GM19023 (cell line): ENCODE measurements around the gene PTN.

Source experiments
- ATAC-seq: cut with Tn5 transposase; IDR thresholded peaks from one replicate; pipeline ENCODE4 v1.9.1; 2021; ENCODE audit warnings: mild to moderate bottlenecking, moderate library complexity; ENCODE audit not compliant: unreplicated experiment

Gene PTN, protein sequence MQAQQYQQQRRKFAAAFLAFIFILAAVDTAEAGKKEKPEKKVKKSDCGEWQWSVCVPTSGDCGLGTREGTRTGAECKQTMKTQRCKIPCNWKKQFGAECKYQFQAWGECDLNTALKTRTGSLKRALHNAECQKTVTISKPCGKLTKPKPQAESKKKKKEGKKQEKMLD

GRCh38 chr7:137343281-137343841, at the start of gene PTN:
Gene PTN (minus strand): TSS chr7:137343733. CDS start chr7:137254973, 88,760 bp downstream.
- ATAC-seq: no peak

DNA sequence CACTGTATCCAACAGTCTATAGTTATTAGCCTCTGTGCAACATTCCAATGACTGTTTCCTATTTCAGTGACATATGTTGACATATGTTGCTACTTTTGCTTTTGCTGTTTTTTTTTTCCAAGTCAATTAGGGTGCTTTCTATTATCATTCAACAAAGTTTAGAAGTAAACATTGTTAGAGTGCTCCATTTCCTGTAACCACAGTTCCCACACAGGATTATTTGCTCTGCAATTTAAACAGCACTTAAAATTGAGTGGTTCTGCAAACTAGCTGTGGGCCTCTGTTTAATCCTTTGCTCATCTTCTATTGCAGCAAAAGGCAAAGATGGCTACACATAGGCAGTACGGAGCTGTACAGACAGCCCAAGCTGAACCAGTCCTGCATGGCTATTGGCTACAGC, 46.5 kb upstream of the PTN start:
- ATAC-seq: no peak

GRCh38 chr7:137388916-137389315, 45.4 kb upstream of the PTN start:
- ATAC-seq: no peak

DNA sequence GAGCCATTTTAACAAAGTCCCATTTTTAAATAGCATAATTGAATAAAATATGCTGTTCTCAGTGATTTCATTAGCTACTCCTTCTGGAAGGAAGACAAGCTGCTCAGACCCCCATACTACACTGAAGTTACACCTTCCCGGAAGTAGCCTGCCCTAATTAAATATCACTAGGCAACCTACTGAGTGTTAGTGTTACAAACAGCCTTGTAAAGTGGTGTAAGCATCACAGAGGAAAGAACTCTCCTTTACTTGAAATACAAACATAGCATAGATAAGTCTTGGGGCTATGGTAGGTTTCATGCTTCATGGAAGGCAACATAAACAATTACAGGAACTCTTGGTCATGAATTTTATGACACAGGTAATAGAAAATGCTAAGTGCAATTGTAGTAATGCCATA, 43.4 kb upstream of the PTN start:
- no peak for ATAC-seq

DNA sequence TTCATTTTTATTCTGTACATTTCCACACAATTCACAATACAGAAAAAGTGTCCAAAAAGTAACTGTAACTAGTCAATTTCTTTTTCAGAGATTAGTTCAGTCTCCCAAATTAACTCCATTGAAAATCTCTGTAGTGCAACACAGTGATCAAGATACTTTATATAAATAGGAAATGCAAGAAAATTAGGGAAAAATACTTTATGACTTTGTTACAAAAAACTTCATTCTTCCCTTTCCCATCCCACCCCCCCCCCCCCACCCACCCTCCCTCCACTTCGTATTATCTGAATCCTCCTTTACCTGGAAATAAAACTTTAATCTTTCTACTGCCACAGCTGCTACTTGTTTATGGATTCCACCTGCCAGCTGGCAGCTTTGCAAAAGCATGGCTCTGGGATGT, 37.5 kb upstream of the PTN start:
- ATAC-seq: no peak

DNA sequence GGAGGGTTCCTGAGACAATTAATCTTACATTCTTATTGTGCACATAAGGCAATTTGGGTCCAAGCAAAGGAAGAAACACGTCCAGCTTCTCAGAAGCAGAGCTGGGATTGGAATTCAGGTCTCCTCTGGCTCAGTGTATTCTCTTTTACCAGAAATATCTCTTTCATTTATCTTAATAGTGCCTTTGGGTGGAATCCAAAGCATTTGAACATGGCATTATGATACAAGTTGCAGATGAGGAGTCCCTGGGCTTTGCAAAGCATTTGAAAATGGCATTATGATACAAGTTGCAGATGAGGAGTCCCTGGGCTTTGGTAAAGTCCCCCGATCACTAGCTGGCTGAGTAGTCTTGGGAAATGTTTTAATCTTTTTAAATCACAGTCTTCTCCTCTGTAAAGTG, 30.0 kb upstream of the PTN start:
- ATAC-seq: no peak

DNA sequence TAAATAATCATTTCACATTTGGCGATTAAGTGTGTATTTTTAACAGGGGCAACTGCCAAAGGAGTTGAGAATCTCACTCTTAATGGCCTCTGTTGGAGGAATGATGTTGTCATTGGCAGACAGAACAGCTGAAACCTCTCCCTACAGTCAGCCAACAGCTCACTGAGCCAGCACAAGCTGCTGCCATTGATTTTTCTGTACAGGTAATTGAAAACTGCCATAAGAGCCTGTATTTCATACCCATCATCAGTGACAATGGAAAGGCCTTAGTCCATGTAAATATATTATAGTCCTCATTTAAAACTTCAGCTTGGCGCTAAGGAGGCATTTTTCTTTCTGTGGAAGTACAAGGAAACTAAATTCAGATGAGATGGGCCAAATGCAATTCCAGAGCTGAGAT, 28.1 kb upstream of the PTN start:
- no peak for ATAC-seq

DNA sequence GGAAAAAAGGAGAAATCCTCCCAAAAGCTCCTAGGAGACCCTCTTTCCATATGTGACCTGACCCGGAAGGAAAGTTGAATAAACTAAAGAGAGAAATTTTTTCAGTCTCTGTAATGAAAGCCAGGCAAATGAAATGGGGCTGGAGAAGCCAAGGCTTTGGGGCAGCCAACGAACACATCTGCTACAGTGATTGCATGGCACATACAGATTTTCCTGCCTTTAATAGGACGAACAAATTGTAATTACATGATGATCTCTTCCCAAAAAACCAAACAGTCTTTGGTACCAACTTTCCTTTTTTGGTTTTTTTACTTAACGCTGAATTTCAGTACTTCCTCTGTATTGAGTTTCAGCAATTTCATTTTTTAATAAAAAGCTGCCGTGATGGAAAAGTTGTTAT, 23.5 kb upstream of the PTN start:
- ATAC-seq: no peak

GRCh38 chr7:137363683-137364082, 20.1 kb upstream of the PTN start:
- ATAC-seq: no peak

DNA sequence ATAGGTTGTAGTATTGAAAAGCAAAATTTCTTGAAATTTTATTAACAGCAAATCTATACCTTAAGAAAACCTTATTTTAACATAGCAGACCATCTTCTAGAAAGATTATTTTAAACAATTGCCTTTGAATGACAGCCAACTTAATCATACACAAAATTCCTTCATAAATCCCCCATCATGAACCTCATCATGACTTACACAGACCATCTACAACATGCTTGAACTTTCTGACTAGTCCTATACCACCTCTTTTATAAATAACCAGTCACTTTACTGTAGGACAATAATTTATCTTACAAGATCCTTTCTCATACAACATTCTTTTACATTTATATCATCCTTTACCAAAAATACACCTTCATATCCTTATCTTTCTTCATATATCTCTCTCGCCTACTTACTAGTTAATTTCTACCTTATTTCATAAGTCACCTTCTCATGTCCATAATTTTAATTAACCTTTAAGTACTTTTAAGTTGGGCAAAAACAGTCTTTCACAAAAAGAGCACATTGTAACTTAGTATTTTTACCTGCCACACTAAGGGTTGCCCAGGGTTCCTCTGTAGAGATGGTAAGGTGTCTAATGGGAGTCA, 16.6 kb upstream of the PTN start:
- no peak for ATAC-seq

GRCh38 chr7:137354961-137355360, 11.4 kb upstream of the PTN start:
- no peak for ATAC-seq

- ATAC-seq: no peak
Observed at GRCh38 chr7:137354396-137354795, 10.9 kb upstream of the PTN start.

DNA sequence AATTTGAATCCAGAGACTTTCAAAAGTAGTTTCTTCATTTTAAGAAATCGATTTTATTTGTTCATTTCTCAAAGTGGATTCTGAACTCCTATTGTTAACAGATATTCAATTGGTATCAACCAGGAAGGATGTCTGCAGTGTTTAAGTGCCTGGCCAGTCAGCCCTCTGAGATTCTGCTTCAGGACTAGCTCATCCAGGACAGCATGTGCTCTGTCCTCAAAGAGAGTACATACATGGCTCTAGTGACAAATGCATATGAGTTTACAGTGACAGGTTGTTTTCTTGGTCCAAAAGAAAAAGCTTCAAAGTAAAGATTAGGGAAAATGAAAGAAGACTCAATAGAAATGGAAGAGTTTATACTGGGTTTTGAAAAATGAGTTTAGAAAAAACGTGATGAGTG, 8.4 kb upstream of the PTN start:
- no peak for ATAC-seq

DNA sequence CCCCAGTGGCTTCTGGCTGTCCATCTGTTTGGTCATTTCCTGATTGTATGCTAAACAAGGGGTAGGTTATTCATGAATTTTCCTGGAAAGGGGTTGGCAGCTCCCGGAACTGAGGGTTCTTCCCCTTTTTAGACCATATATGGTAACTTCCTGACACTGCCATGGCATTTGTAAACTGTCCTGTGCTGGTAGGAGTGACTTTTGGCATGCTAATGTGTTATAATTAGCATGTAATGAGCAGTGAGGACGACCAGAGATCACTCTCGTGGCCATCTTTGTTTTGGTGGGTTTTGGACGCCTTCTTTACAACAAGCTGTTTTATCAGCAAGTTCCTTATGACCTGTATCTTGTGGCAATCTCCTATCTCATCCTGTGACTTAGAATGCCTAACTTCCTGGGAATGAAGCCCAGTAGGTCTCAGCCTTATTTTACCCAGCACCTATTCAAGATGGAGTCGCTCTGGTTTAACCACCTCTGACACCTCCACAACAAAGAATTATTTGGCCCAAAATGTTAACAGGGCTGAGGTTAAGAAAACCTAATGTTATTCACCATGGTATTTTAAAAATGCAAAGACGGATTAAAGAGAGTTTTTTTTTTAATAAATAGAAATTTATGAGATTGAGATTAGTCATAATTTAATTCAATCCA, 2.4 kb upstream of the PTN start:
- ATAC-seq: no peak

DNA sequence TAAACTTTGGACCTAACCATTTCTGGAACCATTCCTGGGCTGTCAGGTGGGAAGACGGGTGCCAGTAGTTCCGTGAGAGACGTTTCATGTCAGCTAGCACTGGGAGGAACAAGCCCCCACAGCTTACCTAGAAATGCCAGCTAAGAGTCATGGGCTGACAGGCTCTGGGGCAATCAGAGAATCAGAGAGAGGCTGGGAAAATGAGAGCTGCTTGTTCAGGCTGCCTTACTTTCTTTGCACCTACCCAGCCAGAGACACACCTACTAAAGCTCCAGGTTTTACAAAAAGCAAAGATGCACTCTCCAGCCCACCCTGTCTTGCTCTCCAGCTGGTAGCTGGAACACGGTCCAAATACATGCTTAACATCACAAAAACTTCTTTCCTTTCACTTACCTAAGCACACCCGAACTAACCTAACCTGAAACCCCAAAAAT, 688 bp downstream of the PTN start:
- ATAC-seq: no peak

DNA sequence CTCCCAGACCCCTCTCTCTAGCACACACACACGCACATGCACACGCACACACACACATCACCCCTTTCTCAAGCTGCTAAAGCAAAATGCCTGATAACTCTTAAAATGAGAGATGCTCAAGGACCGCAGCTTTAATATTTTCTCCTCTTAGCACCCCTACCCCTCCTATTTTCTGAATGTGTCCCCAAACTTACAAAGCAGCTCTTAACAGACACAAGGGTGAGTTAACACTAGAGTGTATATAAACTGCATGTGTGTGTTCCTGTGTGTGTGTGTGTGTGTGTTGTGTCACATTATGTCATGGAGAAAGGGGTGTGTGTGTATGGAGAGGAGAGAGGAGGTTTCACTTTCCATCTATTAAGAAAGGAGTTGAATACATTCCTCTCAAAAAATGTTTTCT, 1.3 kb downstream of the PTN start:
- no peak for ATAC-seq

- ATAC-seq: no peak
Observed at GRCh38 chr7:137337902-137338301, 5.6 kb downstream of the PTN start.

DNA sequence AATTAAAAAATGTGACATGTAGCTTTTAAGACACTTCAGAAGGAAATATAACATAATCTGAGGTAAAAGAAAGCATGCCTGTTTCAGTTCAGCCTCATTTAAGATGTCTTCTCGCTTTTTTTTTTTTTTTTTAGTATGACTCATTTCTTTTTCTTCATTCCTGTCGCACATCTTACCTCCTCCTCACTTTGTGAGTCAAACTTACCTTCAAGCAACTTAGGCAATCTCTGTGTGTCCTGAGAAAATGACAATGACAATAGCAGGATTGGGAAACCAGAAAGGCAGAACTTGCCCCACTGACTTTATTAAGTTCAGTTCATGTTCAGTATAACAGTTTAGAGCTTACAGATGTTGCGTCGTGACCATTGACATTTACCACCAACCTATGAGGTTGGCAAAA, 7.7 kb downstream of the PTN start:
- no peak for ATAC-seq

GRCh38 chr7:137331378-137331777, 12.2 kb downstream of the PTN start:
- no peak for ATAC-seq

DNA sequence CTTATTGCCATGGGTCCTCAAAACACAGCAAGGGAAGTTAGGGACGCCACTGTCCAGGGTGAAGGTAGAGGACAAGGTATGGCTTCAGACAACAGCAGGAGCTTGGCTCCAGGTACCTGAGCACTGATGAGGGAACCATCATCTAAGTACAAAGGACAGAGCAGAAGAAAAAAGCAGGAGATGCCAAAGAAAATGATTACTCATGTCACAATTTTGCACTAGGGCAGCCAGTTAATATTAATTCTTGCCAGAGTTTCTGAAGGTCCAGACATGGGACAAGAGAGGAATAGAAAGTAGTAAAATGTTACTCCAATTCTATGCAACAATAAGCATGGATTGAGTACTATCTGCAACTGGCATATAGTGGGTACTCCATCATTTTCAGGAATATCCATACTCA, 14.1 kb downstream of the PTN start:
- no peak for ATAC-seq

GRCh38 chr7:137328373-137329120, 15.0 kb downstream of the PTN start:
- ATAC-seq: no peak

GRCh38 chr7:137325927-137326326, 17.6 kb downstream of the PTN start:
- no peak for ATAC-seq
